CD4-positive, CD25-positive, alpha-beta regulatory T cell (primary cell): Measurements from ENCODE around the gene VIPR2. TPM values are rescaled to one million over a fixed set of nuclear protein-coding genes. Genes with fewer than 3 reads are reported as not detected.

ENCODE experiments used
- ATAC-seq, 2 donors: fragments of 150-1000 bp; cut with Tn5 transposase; one replicate each; pipeline ENCODE4 v1.10.0; 2021; ENCODE audit warnings: low read depth in 2 of 2, moderate number of reproducible peaks in 2 of 2, moderate library complexity in 1 of 2
- DNase-seq, 3 donors: peaks; one replicate each; pipeline versions ENCODE4 v3.0.0 to v3.0.0-alpha.2; 2012 to 2022; ENCODE audit warnings: mixed read lengths in 1 of 3
- H3K27ac ChIP-seq: one replicate; pipeline ENCODE4 v1.7.0; 2013; ENCODE audit warnings: mild to moderate bottlenecking, low read length; ENCODE audit not compliant: insufficient read depth, poor library complexity, severe bottlenecking
- H3K27me3 ChIP-seq: one replicate; pipeline ENCODE4 v1.7.0; 2013; ENCODE audit warnings: low read length; ENCODE audit not compliant: control insufficient read depth, insufficient read depth
- H3K36me3 ChIP-seq: one replicate; pipeline ENCODE4 v1.7.0; 2013; ENCODE audit warnings: mild to moderate bottlenecking, low read length, moderate library complexity; ENCODE audit not compliant: control insufficient read depth, insufficient read depth
- H3K4me1 ChIP-seq: 2 replicates; pipeline ENCODE4 v1.7.0; 2013; ENCODE audit warnings: mild to moderate bottlenecking, low read length; ENCODE audit not compliant: insufficient read depth, control insufficient read depth, poor library complexity, severe bottlenecking
- H3K4me3 ChIP-seq: one replicate; pipeline ENCODE4 v1.7.0; 2013; ENCODE audit warnings: low read depth, mild to moderate bottlenecking, low read length, moderate library complexity
- H3K9me3 ChIP-seq, 2 experiments: 1 replicate in 1 of 2; 2 replicates in 1 of 2; pipeline ENCODE4 v1.7.0; 2013; ENCODE audit warnings: low read length in 2 of 2, mild to moderate bottlenecking in 1 of 2, moderate library complexity in 1 of 2; ENCODE audit not compliant: control insufficient read depth in 2 of 2
- H3K27ac Mint-ChIP-seq, 3 donors: one replicate each; pipeline ENCODE4 v1.8.0; 2020 to 2022; ENCODE audit warnings: mild to moderate bottlenecking in 3 of 3, mixed read lengths in 3 of 3, moderate library complexity in 2 of 3
- H3K27me3 Mint-ChIP-seq: one replicate; pipeline ENCODE4 v1.8.0; 2022; ENCODE audit warnings: mild to moderate bottlenecking, mixed read lengths
- H3K36me3 Mint-ChIP-seq: one replicate; pipeline ENCODE4 v1.8.0; 2020; ENCODE audit warnings: mixed read lengths
- H3K4me1 Mint-ChIP-seq, 4 donors: one replicate each; pipeline ENCODE4 v1.8.0; 2020 to 2022; ENCODE audit warnings: mixed read lengths in 4 of 4, mild to moderate bottlenecking in 1 of 4
- H3K4me3 Mint-ChIP-seq, 4 donors: one replicate each; pipeline ENCODE4 v1.8.0; 2020 to 2022; ENCODE audit warnings: mild to moderate bottlenecking in 4 of 4, mixed read lengths in 4 of 4, moderate library complexity in 3 of 4
- H3K9me3 Mint-ChIP-seq, 7 donors: one replicate each; pipeline ENCODE4 v1.8.0; 2020 to 2022; ENCODE audit warnings: mixed read lengths in 7 of 7, mild to moderate bottlenecking in 3 of 7, moderate library complexity in 2 of 7
- polyA plus RNA-seq, 4 donors: library from polyadenylated mRNA; unstranded; fragments of 300-500 nt; fragmentation: Illumina TruSeq; gene quantifications; one replicate each; pipeline ENCODE4 v1.2.3, GENCODE V29; 2021
- total RNA-seq: library from RNA; stranded (reverse); gene quantifications from one replicate; pipeline ENCODE4 v1.2.3, GENCODE V29; 2022

VIPR2 gene
- total and polyA plus RNA-seq, 5 donors from 2014 or later = not detected

- no peak overlapping the region for H3K27ac Mint-ChIP-seq
- DNase-seq (peak in 1 of 3 donors; percentile 38), ATAC-seq (no peak)
- H3K27me3 Mint-ChIP-seq = peaks cover 34% of the 10 kb centered on the region
- peaks cover 0 to 3% of the 10 kb centered on the region in 2 experiments for H3K9me3 ChIP-seq
- H3K36me3 Mint-ChIP-seq = no peaks in the 10 kb centered on the region
- H3K27ac ChIP-seq = no peak overlapping the region
- H3K4me3 ChIP-seq = no peak overlapping the region
- no peak overlapping the region for H3K4me3 Mint-ChIP-seq
- peaks cover 0 to 5% (median 2%) of the 10 kb centered on the region in 4 donors for H3K4me1 Mint-ChIP-seq
- no peaks in the 10 kb centered on the region for H3K36me3 ChIP-seq
- H3K9me3 Mint-ChIP-seq = peaks cover 0 to 7% (median 0%) of the 10 kb centered on the region in 7 donors
- H3K4me1 ChIP-seq = no peaks in the 10 kb centered on the region
- peaks cover 4% of the 10 kb centered on the region for H3K27me3 ChIP-seq
These were observed 94.0 kb downstream of the VIPR2 start for GRCh38 chr7:159050704-159051103.

DNA sequence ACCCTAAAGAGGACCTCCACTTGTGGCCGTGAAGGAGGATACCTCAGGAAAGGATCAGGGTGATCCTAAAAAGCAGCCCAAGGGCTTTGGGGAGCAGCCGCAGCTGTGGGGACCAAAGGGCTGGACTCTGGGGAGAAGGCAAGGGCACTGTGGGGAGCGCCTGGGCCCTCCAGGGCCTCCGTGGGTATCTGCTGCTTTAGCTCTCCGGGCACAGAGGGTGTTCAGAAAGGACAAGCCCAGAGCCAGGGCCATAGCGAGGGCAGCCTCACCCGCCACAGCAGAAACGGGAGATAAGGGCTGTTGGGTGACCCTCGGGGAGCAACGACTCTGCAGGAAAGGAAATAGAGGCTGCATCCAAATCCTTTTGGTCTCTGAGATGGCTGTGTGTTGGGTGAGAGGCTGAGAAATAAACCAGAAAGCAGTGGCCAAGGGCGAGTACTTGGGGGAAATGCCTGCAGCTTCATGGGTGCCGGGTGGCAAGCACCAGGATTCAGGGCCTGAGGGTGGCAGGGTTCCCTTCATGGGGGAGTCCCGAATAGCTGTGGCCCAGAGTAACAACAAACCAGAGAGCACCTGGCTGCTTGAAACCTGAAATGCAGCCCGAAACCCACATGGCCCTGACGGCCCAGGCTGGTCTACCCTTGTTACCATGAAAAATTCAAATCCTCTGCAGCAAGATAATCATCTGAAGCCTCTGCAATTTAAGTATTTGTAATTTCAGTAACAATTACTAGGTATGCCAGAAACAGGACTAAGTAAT, 95.2 kb downstream of the VIPR2 start:
- Histone ChIP-seq H3K27me3 (peaks cover 3% of the 10 kb centered on the region), H3K4me1 (no peaks in the 10 kb centered on the region), H3K9me3 (peaks cover 0 to 3% of the 10 kb centered on the region in 2 experiments), H3K27ac (no peak overlapping the region), H3K36me3 (no peaks in the 10 kb centered on the region), H3K4me3 (no peak overlapping the region)
- no peak for ATAC-seq
- no peaks in the 10 kb centered on the region for H3K36me3 Mint-ChIP-seq
- H3K9me3 Mint-ChIP-seq = peaks cover 0 to 7% (median 0%) of the 10 kb centered on the region in 7 donors
- peaks cover 34% of the 10 kb centered on the region for H3K27me3 Mint-ChIP-seq
- no peak for DNase-seq
- no peak overlapping the region for H3K27ac Mint-ChIP-seq
- H3K4me1 Mint-ChIP-seq = peaks cover 0 to 5% (median 2%) of the 10 kb centered on the region in 4 donors
- H3K4me3 Mint-ChIP-seq = no peak overlapping the region

DNA sequence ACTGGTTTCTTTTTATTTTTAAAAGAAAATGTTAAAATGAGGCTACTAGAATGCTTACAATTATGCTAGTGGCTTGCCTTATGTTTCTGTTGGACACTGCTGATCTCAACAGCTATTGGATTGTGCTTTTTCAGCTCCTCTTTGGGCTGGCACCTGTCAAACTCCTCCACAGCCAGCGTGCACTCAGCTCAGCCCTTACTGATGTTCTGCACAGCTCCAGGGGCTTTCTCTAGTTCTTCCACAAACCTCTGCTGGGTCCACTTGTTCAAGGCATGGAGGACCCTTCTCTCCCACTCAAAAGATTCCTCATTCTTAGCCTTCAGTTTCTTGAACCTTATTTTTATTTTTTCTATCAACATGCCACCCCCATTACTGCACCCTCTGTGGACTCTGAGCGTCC, 96.0 kb downstream of the VIPR2 start:
- Mint-ChIP-seq H3K27ac (no peak overlapping the region), H3K27me3 (peaks cover 34% of the 10 kb centered on the region), H3K4me3 (no peak overlapping the region), H3K36me3 (no peaks in the 10 kb centered on the region), H3K4me1 (peaks cover 0 to 5% (median 2%) of the 10 kb centered on the region in 4 donors), H3K9me3 (peaks cover 0 to 7% (median 0%) of the 10 kb centered on the region in 7 donors)
- Histone ChIP-seq H3K9me3 (peaks cover 0 to 3% of the 10 kb centered on the region in 2 experiments), H3K4me3 (no peak overlapping the region), H3K27me3 (peaks cover 3% of the 10 kb centered on the region), H3K27ac (no peak overlapping the region), H3K36me3 (no peaks in the 10 kb centered on the region), H3K4me1 (no peaks in the 10 kb centered on the region)
- no peak for DNase-seq
- ATAC-seq = no peak

DNA sequence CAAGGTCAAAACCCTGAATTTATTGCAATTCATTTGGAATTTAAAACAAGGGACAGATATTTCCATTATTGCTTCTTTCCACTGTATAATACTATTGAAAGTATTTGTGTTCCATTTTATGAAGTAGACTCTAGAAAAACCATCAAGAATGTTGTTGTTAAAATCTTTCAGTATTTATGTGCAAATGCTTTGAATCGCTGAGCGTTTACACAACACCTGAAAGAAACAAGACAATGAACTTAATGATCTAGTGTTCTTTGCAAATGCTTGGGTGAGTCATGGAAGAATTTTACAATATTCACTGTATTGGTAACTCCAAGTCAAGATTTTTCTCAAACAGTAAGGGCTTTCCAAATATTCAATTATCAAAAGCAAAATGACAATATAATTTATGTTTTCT, 97.1 kb downstream of the VIPR2 start:
- peaks cover 0 to 5% (median 2%) of the 10 kb centered on the region in 4 donors for H3K4me1 Mint-ChIP-seq
- no peak overlapping the region for H3K27ac Mint-ChIP-seq
- ATAC-seq (no peak), DNase-seq (no peak)
- H3K9me3 ChIP-seq = peaks cover 0 to 3% of the 10 kb centered on the region in 2 experiments
- H3K27me3 ChIP-seq = peaks cover 3% of the 10 kb centered on the region
- no peak overlapping the region for H3K27ac ChIP-seq
- H3K4me1 ChIP-seq = no peaks in the 10 kb centered on the region
- no peak overlapping the region for H3K4me3 ChIP-seq
- H3K36me3 Mint-ChIP-seq = no peaks in the 10 kb centered on the region
- peaks cover 0 to 7% (median 0%) of the 10 kb centered on the region in 7 donors for H3K9me3 Mint-ChIP-seq
- H3K27me3 Mint-ChIP-seq = peaks cover 38% of the 10 kb centered on the region
- no peak overlapping the region for H3K4me3 Mint-ChIP-seq
- H3K36me3 ChIP-seq = no peaks in the 10 kb centered on the region

DNA sequence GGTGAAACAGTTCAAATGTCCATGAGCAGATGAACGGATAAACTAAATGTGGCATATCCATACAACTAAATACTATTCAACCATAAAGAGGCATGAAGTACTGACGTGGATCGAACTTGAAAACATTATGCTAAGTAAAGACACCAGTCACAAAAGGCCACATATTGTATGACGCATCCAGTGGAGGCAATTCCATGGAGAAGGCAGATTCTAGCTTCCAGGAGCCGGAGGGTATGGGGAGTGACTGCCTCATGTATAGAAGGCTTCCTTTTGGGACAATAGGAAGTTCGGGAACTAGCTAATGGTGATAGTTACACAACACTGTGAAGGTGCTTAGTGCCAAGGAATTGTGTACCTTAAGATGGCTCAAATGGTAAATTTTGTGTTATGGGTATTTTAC, 98.4 kb downstream of the VIPR2 start:
- H3K27ac Mint-ChIP-seq = no peak overlapping the region
- peaks cover 0 to 4% (median 0%) of the 10 kb centered on the region in 4 donors for H3K4me1 Mint-ChIP-seq
- Histone ChIP-seq H3K36me3 (no peaks in the 10 kb centered on the region), H3K27ac (no peak overlapping the region), H3K9me3 (no peaks in the 10 kb centered on the region), H3K4me1 (no peaks in the 10 kb centered on the region), H3K4me3 (no peak overlapping the region), H3K27me3 (peaks cover 3% of the 10 kb centered on the region)
- peaks cover 0 to 2% (median 0%) of the 10 kb centered on the region in 7 donors for H3K9me3 Mint-ChIP-seq
- no peak for DNase-seq
- H3K4me3 Mint-ChIP-seq = no peak overlapping the region
- H3K36me3 Mint-ChIP-seq = no peaks in the 10 kb centered on the region
- H3K27me3 Mint-ChIP-seq = peaks cover 31% of the 10 kb centered on the region
- no peak for ATAC-seq

DNA sequence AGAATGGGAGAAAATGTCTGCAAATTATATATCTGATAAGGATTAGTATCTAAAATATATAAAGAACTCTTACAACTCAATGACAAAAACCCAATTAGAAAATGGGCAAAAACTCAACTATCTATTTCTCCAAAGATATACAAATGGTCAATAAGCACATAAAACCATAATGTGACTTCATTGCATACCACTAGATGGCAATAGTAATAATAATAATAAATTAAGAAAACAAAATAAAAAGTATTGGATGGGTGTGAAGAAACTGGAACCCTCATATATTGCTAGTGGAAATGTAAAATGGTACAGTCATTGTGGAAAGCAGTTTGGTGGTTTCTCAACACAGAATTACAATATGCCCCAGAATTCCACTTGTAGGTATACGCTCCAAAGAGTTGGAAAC, 98.8 kb downstream of the VIPR2 start:
- Mint-ChIP-seq H3K27me3 (peaks cover 31% of the 10 kb centered on the region), H3K27ac (no peak overlapping the region), H3K4me3 (no peak overlapping the region), H3K9me3 (peaks cover 0 to 2% (median 0%) of the 10 kb centered on the region in 7 donors), H3K36me3 (no peaks in the 10 kb centered on the region), H3K4me1 (peaks cover 0 to 3% (median 0%) of the 10 kb centered on the region in 4 donors)
- ATAC-seq = no peak
- Histone ChIP-seq H3K4me1 (no peaks in the 10 kb centered on the region), H3K4me3 (no peak overlapping the region), H3K36me3 (no peaks in the 10 kb centered on the region), H3K9me3 (no peaks in the 10 kb centered on the region), H3K27ac (no peak overlapping the region), H3K27me3 (peaks cover 3% of the 10 kb centered on the region)
- no peak for DNase-seq

- Histone ChIP-seq H3K9me3 (no peaks in the 10 kb centered on the region), H3K4me1 (no peaks in the 10 kb centered on the region), H3K27me3 (peaks cover 3% of the 10 kb centered on the region), H3K4me3 (no peak overlapping the region), H3K27ac (no peak overlapping the region), H3K36me3 (no peaks in the 10 kb centered on the region)
- Mint-ChIP-seq H3K27ac (no peak overlapping the region), H3K36me3 (no peaks in the 10 kb centered on the region), H3K4me1 (no peaks in the 10 kb centered on the region), H3K27me3 (peaks cover 13% of the 10 kb centered on the region), H3K9me3 (peaks cover 0 to 2% (median 0%) of the 10 kb centered on the region in 7 donors), H3K4me3 (no peak overlapping the region)
- ATAC-seq (no peak), DNase-seq (no peak)
These were observed 102.0 kb downstream of the VIPR2 start for GRCh38 chr7:159042581-159043101.

- H3K27me3 ChIP-seq = peaks cover 3% of the 10 kb centered on the region
- no peaks in the 10 kb centered on the region for H3K4me1 ChIP-seq
- H3K36me3 Mint-ChIP-seq = no peaks in the 10 kb centered on the region
- H3K4me1 Mint-ChIP-seq = no peaks in the 10 kb centered on the region
- H3K4me3 ChIP-seq = no peak overlapping the region
- H3K36me3 ChIP-seq = no peaks in the 10 kb centered on the region
- ATAC-seq (no peak), DNase-seq (no peak)
- no peak overlapping the region for H3K27ac ChIP-seq
- peaks cover 12% of the 10 kb centered on the region for H3K27me3 Mint-ChIP-seq
- no peaks in the 10 kb centered on the region for H3K9me3 ChIP-seq
- no peak overlapping the region for H3K4me3 Mint-ChIP-seq
- peaks cover 0 to 2% (median 0%) of the 10 kb centered on the region in 7 donors for H3K9me3 Mint-ChIP-seq
- H3K27ac Mint-ChIP-seq = no peak overlapping the region
These were observed 102.6 kb downstream of the VIPR2 start for GRCh38 chr7:159042103-159042502.
